ENCODE measurements around the gene SBK1.

DNA sequence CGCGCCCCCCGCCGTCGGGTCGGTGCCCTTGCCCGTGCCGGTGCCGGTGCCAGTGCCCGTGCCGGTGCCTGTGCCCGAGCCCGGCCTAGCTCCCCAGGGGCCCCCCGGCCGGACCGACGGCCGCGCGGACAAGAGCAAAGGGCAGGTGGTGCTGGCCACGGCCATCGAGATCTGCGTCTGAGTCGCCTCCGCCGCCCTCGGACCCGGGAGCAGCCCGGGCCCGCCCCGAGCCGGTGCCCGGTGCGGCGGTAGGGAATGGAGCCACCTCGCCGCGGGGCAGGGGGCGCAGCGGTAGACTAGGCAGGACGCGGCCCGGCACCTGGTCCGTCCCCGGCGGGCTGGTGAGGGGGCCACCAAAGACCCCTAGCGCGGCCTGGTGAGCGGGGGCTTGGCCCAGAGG lies 28.4 kb downstream of the SBK1 start:
- TF ChIP-seq EZH2 (IDR thresholded peaks at IDR 0.05; ENCODE audit: insufficient read depth, poor library complexity, severe bottlenecking) (no peak), EZH2phosphoT487 (IDR thresholded peaks at IDR 0.05; ENCODE audit: insufficient read depth, low read depth) (no peak)
